HTERT RPE-1 (cell line): ENCODE results near the gene FUT8.

Source experiments
- in situ Hi-C: fragments of 300-500 bp; cut with MboI; formaldehyde crosslinking; loops from 4 replicates; pipeline ENCODE4 v1.14.3; 2020; ENCODE audit warnings: low sequenced_read_pairs

Gene FUT8

DNA sequence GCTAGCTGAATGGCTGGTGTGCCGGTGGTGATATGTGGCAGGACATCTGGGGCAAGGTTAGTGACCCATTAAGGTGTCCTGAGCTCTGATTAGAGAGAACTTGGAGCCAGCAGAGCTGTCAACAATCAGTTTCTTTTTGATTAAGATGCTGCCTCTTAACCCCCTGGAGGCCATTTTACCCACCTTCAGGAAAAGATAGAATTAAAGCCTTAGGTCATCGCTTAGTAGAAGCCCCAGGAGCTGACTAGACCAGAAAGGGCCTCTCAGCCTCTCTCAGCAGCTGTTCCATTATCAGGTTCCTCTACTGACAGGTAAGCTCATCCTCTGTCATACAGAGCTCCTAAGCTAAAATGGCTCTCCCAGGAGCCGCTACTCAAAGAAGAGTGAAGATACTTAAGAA is 339.0 kb downstream of the FUT8 start:
- in situ Hi-C loops, result no loop called here

DNA sequence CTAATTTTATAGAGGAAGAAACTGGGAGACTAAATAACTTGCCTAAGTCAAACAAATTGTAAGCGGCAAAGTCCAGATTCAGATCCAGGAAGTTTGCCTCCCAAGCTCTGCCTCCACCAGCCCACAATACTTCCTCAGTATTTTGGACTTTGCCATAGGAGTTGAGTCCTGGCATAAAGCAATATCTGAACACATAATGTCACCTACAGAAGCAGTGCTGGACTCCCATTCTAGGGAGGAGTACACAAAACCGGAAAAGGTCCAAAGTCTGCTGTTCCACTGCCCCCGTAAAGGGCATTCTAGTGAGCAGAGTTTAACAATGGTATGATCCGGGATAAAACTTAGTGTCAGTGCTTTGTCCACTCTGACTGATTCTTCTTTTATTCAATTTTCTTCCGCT is 340.5 kb downstream of the FUT8 start:
- in situ Hi-C loops, result no loop called here

DNA sequence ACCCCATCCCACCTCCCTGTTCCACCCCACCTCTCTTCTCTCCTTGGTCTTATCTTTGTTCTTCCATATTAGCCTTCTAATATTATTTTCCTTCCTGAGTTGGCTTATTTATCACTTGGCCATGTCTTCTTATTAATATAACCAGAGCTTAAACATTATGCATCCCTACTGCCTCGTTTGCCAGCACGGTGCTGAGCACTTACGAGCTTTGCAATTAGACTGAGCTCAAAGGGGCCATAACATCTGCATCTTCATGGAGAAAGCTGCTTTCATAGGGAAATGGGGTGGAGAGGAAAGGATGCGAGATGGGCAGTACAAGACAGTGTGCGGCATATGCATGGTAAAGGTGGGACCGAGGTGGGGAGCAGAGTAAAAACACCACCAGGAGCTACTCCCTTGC is 342.8 kb downstream of the FUT8 start:
- in situ Hi-C loops, result no loop called here

DNA sequence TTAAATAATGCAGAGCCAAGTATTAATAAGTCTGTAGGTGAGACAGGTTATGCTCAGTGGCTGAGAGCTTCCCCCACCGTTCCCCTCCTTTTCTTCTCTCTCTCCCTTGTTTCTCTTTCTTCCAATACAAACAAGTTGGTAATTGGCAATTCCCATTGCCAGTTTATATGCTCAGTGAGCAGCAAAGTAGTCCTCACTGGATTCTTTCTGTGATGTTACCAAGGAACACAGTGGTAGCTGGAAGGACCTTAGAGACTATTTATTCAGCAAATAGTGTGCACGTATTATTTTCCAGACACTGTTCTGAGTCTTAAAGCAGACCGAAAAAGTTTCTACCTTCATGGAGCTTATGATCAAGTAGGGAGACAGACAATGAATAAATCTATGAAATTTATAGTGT is 344.4 kb downstream of the FUT8 start:
- in situ Hi-C loops, result no loop called here

DNA sequence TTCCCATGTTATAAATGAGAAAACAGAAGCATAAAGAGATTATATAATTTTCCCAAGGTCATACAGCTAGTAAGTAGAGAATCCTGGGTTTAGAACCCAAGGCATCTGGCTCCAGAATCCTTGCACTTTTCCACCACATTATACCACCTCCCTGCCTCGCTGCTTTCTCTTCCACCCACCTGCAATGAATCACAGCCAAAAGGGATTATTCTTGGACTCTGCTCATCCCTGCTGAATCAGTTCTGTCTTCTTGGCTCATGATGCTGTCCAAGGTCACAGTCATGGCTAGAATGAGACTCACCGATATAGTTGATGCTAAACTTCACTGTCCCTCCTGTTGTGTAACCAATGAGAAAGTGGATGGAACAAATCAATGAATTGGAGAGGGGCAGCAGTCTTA is 356.6 kb downstream of the FUT8 start:
- in situ Hi-C loops, result no loop called here

DNA sequence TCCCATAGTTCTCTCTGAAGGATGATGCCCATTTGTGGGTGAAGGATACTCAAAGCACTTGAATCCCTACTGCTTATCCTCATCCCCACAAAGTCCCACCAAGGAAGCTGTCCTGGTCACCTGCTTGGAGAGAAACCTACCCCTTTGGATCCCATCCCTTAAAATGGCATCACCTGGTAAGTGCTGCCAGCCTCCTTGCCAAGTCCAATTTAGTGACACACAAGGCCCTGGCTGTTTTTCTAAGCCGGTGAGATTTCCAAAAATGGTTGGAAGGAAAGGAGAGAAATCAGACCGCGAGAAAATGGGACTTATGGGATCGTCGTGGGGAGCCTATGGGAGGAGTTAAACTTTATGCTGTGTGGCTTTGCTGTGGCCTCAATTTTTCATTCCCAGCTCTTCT is 358.2 kb downstream of the FUT8 start:
- in situ Hi-C loops, result no loop called here

DNA sequence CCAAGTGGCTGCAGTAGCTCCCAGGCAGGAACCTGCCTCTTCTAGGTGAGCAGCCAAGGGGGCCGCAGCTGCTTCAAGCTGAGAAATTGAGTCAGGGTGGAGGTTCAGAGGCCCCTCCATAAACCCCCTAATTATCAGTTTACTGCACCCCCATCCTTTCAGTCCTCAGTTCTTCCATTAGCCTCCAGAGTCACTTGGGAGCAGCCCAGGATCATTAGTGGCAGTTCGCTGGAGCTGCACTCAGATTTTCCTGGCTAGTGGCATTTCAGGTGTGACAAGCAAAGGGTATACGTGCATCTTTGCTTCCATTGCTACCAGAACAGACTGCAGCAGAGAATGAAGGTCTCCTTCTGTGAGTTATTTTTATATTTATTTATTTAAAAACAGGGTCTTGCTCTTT is 358.7 kb downstream of the FUT8 start:
- in situ Hi-C loops, result no loop called here

DNA sequence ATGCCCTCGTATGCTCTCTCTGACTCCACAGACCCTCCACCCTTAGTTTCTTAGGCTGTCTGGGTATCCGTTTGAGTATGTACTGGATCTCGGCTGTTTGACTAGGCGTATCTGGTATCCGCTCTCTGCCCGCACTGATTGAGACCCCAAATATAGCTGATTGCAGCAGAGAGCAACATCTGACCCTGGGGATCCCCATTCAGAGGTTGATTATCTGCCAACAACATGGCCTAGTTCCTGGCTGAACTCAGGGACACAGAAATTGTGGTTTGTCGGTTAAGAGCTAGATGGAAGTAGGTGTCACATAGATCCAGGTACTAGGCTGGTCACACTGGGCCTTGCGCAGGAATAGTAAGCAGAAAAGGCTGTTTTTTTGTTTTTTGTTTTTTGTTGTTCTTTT is 359.9 kb downstream of the FUT8 start:
- in situ Hi-C loops, result no loop called here

DNA sequence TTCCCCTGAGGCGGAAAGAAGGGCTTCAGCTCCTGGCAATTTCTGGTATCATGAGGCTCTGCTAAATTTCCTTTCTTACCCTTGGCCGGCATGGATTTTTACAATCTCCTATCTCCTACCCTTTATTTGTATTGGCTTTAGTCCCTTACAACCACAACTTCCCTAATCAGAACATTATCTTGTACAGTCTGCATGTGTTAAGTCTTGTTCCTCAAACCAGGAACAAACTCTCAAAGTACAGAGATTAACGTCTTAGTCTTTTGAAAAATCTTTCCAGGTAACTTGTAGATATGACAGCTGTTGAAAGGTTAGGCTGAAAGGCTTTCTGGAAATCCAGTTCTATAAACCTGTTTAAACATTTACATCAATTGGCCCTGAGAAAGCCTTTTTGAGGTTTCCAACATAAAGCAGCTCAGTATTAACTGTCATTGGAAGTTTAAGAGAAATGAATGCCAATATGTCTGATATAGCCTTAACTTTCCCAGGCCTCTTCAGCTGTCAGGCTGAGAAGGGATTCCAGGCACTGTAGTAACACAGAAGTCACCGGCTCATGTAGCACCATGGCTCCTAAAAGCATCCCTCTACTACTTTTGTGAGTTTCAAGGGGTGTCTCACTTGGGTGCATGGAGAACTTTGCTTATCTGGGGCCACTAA is 360.5 kb downstream of the FUT8 start:
- in situ Hi-C loops, result no loop called here

DNA sequence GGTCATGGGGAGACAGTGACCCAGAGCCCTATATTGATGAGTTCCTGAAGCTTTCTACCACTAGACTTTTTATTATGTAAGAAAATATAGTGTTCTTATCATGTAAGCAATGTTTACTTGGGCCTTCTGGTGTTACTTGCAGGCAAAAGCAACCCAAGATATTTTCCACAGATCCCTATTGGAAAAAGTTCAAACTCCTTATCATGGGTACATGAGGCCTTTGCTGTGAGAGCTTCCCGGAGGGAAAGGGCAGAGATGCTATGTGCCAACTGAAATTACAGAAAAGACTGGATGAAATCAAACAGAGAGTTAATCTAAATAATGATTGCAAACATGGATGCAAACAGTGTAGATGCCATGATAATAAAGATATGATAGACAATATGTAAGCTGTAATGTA is 361.5 kb downstream of the FUT8 start:
- in situ Hi-C loops, result no loop called here

DNA sequence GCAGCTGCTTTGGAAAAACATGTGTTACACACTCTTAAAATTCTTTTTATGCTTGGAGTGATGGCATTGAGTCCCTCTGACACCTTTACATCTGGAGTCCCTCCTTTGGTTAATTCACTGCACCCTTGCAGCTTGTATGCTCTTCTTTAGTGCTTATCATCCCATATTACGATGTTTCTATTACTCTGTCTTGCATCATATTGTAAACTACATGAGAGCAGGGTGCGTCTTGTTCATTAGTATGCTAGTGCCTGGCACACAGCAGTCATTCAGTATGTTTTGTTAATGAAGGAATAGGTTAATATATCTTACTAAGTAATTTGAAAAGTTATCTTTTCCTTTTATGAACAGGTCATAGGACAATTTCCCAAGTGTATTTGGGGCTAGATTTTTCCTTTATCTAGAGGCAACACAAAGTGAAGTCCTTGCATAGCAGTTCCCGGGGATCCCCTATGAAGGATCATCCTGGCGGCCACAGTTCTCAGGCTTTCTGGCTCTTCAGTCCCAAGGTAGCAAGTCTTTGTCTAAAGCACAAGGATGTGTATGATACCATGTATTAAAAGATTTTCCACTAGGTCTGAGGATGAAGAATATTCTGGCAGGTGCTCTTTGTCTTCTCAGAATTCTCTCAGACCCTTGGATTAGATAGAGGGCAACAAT is 363.8 kb downstream of the FUT8 start:
- in situ Hi-C loops, result no loop called here

DNA sequence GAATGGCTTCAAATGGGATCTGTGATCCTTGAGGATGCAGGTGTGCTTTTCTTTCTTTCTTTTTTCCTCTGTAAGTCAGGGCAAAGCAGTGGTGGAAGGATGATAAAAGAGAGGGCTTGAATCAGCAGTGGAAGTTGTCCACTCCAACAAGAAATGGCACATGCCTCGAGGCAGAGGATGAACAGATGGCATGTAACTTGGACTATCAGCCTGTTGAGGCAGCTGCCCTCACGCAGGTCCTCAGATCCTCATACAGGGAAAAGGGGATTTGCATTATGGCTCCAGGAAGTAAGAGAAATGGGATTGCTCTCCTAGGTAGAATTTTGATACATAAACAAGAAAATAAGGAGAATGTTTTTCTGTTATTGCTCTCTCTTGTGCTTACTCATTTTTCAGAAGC is 368.0 kb downstream of the FUT8 start:
- in situ Hi-C loops, result no loop called here

DNA sequence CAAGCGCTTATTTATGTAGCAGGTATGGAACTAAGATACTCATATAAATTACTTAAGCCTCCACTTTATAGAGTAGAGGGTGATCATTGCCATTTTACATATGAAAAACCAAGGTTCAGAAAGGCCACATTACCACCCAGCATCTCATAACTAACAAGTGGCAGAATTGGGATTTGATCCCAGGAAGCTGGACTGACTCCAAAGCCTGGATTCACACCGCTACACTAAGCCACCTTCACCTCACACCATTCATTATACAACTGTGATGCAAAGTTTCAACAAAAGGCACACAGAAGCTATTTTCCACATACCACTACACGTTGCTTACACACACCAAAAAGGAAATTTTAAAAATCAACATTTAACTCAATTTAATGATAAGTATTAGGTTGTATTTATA is 370.6 kb downstream of the FUT8 start:
- in situ Hi-C loops, result no loop called here

DNA sequence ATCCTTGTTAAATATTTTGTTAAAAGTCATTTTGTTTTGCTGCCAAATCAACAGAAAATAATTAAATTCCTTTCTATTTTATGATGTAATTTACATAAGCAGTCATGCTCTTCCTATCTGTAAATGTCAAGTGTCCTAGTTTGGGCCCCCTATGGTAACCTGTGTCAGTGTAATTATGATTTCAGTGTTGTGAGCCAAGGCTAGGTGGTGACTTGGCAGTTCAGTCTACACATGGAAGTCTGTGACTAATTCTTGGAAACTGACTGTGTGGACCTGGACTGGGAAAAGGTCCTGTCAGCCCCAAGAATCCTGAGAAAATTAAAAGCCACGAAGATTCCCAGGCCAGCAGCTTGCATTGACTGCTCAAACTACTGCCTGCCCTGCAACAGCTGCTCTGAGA is 371.0 kb downstream of the FUT8 start:
- in situ Hi-C loops, result no loop called here

DNA sequence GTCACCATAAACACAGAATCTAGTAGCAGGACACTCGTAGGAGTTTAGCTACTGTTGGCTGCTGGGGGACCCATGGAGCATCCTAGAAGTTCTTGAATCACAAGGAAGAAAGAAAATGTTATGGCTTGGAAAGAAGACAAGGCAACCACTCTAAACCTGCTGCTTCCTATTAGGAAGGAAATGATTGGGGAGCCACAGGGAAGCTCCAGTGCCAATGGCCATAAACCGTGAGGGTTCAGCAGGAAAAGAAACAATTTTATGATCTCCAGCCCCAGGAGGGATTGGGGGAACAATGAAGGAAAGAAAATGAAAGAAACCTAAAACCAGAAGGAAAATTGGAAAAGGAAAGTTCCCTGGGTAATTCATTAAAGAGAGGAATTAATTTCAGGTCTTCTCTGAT is 372.0 kb downstream of the FUT8 start:
- in situ Hi-C loops, result no loop called here

DNA sequence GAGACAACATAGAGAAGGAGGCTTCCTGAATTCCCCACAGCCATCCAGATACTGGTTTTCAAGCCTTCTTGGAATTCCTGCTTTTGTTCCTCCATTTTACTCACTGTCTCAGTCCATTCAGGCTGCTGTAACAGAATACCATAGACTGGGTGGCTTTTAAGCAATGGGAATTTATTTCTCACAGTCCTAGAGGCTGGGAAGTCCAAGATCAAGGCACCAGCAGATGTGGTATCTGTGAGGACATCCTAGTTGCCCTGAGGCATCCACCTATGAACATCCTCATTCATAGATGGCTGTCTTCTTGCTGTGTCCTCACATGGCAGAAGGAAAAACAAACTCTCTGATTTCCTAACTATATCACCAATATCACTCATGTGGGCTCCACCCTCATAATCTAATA is 374.9 kb downstream of the FUT8 start:
- in situ Hi-C loops, result no loop called here

DNA sequence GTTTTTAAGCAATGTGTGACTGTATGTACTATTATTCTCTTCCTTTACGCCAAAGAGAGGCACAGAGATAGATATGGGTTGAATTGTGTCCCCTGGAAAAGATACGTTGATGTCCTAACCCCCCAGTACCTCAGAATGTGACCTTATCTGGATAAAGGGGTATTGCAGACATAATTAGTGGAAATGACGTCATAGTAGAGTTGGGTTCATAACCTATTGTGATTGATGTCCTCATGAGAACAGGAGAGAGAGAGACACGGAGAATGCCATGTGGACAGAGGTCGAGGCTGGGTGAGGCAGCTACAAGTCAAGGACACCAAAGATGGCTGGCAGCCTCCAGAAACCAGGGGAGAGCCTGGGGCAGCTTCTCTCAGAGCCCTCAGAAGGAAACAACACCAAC is 376.3 kb downstream of the FUT8 start:
- in situ Hi-C loops, result no loop called here

DNA sequence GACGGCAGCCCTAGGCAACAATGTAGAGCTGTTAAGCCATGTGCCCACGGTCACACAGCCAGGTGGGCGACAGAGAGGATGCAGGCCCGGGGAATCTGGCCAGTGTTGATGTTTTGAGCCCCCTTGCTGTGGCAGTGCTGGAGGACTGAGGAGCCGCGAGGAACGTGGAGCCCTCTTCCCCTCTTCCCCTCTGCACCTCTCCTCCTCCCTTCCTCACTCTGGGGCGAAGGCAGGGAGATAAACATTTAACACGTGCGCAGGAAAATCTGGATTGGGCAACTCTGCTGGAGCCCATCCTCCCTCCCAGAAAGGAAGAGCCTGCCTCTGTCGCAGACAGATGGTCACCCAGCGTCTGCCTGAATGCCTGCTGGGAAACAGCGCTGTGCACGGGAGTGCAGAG is 376.8 kb downstream of the FUT8 start:
- in situ Hi-C loops, result no loop called here

DNA sequence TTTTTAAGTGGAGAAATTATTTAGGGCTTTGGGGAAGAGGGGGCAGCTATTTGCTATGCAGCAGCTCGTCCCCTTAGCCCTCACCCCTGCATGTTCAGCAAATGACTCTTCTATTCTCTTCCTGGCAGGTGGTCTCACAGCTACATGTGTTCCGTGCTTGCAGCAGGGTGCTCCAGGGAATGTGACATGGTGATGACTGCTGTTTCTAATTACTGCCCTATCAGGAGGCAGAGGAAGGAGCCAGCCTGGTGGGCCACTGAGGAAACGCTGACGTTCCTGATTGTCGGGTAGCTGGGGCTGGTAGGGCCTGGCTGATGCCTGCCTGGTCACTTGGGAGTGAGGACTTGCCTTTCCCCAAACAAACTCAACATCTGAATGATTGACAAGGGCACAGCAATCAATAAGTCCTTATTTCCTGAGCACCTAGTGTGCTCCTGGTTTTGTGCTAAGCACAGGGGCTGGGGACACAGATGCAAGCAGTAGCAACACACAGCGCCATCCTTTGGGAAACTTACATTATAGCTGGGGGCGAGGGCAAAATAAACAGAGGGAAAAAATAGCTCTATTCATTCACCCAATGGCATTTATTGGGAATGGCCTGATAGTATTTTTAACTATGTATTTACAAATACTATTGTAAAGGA is 377.8 kb downstream of the FUT8 start:
- in situ Hi-C loops, result no loop called here

DNA sequence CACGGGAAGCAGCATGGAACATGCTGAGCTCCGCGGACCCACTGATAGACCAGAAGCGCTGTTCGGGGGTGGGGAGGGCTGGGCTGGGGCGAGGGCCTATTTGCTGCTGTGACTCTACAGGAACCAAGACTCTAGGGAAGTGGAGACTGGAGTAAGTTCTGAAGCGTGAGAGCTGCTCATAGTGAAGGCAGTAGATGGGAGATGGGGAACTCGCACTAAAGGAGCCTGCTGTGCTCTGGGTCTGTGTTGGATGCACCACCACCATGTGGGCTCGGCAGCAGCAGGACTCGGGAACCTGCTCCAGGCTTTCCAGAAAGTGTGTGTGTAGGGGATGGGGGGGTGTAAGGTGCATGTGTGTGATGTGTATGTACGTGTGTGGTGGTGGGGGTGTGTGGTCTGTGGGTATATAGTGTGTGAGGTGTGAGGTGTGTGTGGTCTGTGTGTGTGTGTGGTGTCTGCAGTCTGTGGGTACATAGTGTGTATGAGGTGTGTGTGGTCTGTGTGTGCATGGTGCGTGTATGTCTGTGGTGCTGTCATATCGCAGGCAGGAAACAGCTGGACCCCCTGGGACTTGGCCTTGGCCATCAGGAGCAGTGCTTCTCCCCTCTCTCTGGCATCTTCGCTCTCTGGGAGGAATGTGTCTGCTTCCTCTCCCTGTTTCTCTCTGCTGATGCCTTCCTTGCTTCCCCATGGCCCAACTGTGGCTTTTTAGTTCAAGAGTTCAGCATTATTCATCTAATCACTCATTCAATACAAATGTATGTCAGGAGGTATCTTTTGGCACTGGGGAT is 378.9 kb downstream of the FUT8 start:
- in situ Hi-C loops, result no loop called here

DNA sequence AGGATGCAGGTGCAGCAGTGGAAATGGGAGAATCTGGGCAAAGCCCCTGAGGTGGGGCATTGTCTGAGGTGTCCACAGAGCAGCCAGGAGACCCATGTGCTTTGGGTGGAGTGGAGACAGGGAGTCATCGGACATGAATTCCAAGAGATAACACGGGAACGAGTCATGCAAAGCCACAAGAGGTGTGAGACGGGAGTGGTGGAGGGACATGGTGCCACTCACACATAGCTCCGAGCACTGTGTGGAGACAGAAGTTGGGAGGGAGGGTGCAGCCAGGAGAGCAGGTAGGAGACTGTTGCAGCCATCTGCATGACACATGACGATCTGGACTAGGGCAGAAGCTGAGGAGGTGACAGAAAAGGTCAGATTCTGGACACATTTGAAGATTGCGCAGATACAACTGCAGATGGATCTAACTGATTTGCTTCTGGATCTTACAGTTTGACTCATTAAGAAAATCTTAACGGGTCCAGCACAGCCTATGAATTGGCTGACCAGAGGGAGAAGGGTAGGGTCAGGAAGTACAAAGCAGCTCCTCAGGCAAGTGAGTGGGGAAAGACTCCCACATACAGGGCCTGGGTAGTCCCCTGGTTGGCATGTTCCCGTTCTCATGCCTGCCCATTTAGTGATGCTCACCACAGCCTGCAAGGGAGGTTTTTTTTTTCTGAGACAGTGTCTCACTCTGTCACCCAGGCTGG is 379.8 kb downstream of the FUT8 start:
- in situ Hi-C loops, result no loop called here
